OCI-LY3 (cell line): ENCODE measurements around the gene SYNE2.

Experiments
- CTCF ChIP-seq: fragments of 200-600, 300-600 bp; sonication (generic); IDR thresholded peaks from 2 replicates; pipeline ENCODE4 v1.5.1; 2014; ENCODE audit warnings: antibody characterized with exemption, low read length, low read depth
- EZH2phosphoT487 ChIP-seq: fragments of 200-600 bp; shearing (Covaris generic); IDR thresholded peaks from 2 replicates; pipeline ENCODE4 v1.6.1; 2018; ENCODE audit warnings: antibody characterized with exemption, mixed run types, low read depth

- TF ChIP-seq EZH2phosphoT487 (no peak), CTCF (no peak)
Measured at GRCh38 chr14:63952933-63953437, 100.2 kb downstream of the SYNE2 start.
